GM12878 (cell line): Measurements from ENCODE around the gene CLNS1A.

ENCODE experiments used
- ATF2 ChIP-seq: IDR thresholded peaks from 2 replicates; pipeline ENCODE4 v1.6.1; 2012; ENCODE audit warnings: low read length, inconsistent platforms
- CTCF ChIP-seq, 3 experiments: IDR thresholded peaks in 2 of 3; conservative IDR thresholded peaks in 1 of 3; 2 replicates each; pipeline ENCODE4 v1.5.1; 2011; ENCODE audit warnings: low read depth in 3 of 3, low read length in 3 of 3, mild to moderate bottlenecking in 3 of 3, control low read depth in 2 of 3, moderate library complexity in 2 of 3, inconsistent platforms in 1 of 3, mixed read lengths in 1 of 3; ENCODE audit not compliant: control insufficient read depth in 2 of 3, insufficient read depth in 1 of 3; ENCODE audit errors: extremely low read depth in 1 of 3
- FOXM1 ChIP-seq: IDR thresholded peaks from 2 replicates; pipeline ENCODE4 v1.6.1; 2012; ENCODE audit warnings: low read depth, mild to moderate bottlenecking, inconsistent platforms, low read length, moderate library complexity
- HDAC2 ChIP-seq: fragments of 200-600 bp; sonication (generic); IDR thresholded peaks from 2 replicates; pipeline ENCODE4 v1.6.1; 2017
- MAX ChIP-seq: IDR thresholded peaks from 2 replicates; pipeline ENCODE4 v1.6.1; 2012; ENCODE audit warnings: low read depth, low read length, improper control_type of control experiment
- NFYB ChIP-seq: IDR thresholded peaks from 2 replicates; pipeline ENCODE4 v1.6.1; 2011; ENCODE audit warnings: low read depth, mild to moderate bottlenecking, low read length, improper control_type of control experiment, moderate library complexity; ENCODE audit not compliant: insufficient read depth
- NR2C2 ChIP-seq: IDR thresholded peaks from 2 replicates; pipeline ENCODE4 v1.6.1; 2011; ENCODE audit warnings: borderline replicate concordance, low read depth; ENCODE audit not compliant: control insufficient read depth, insufficient read length
- RELA ChIP-seq: fragments of 450-650 bp; IDR thresholded peaks from 2 replicates; pipeline ENCODE4 v1.8.0; 2014; ENCODE audit warnings: borderline replicate concordance; ENCODE audit not compliant: partially characterized antibody
- SMAD1 ChIP-seq: fragments of 450-650 bp; IDR thresholded peaks from 2 replicates; pipeline ENCODE4 v1.6.1; 2018; ENCODE audit warnings: mild to moderate bottlenecking, low read depth; ENCODE audit not compliant: partially characterized antibody
- SMC3 ChIP-seq: IDR thresholded peaks from 2 replicates; pipeline ENCODE4 v1.6.1; 2011; ENCODE audit warnings: low read length, improper control_type of control experiment, borderline replicate concordance
- SP1 ChIP-seq: IDR thresholded peaks from one replicate; pipeline ENCODE4 v1.6.1; 2011; ENCODE audit warnings: low read depth, low read length
- SUPT20H ChIP-seq: IDR thresholded peaks from 2 replicates; pipeline ENCODE4 v1.6.1; 2011; ENCODE audit warnings: low read depth, mild to moderate bottlenecking, low read length, moderate library complexity, borderline replicate concordance; ENCODE audit not compliant: control insufficient read depth
- SUZ12 ChIP-seq: fragments of 200-600 bp; sonication (generic); IDR thresholded peaks from one replicate; pipeline ENCODE4 v1.6.1; 2018; ENCODE audit warnings: antibody characterized with exemption, mild to moderate bottlenecking; ENCODE audit not compliant: unreplicated experiment
- ZNF384 ChIP-seq: IDR thresholded peaks from 2 replicates; pipeline ENCODE4 v1.6.1; 2012; ENCODE audit warnings: low read depth, mild to moderate bottlenecking, low read length, improper control_type of control experiment, borderline replicate concordance

GRCh38 chr11:77593883-77594282, 43.7 kb downstream of the CLNS1A start:
- TF ChIP-seq MAX (no peak), CTCF (IDR thresholded peaks at IDR 0.05 in 2 of 3, conservative IDR thresholded peaks at IDR 0.05 in 1 of 3; ENCODE audit: control insufficient read depth in 2 of 3, extremely low read depth in 1 of 3, insufficient read depth in 1 of 3, low read depth in 3 of 3, low read length in 3 of 3) (no peak), NFYB (no peak), SUPT20H (no peak), HDAC2 (no peak), ZNF384 (no peak), ATF2 (no peak), SMAD1 (no peak), RELA (no peak), FOXM1 (no peak), SUZ12 (no peak), SP1 (no peak), NR2C2 (no peak), SMC3 (no peak)
